Measurements from ENCODE around the gene ALDH3B1.
A peak's percentile ranks its signal among the peaks of the same experiment; 100 is the strongest.

The ALDH3B1 gene

GRCh38 chr11:67996622-67997474 lies 13.3 kb upstream of the ALDH3B1 start:
- peak in 1 of 56 donors; percentile 11 for DNase-seq

DNA sequence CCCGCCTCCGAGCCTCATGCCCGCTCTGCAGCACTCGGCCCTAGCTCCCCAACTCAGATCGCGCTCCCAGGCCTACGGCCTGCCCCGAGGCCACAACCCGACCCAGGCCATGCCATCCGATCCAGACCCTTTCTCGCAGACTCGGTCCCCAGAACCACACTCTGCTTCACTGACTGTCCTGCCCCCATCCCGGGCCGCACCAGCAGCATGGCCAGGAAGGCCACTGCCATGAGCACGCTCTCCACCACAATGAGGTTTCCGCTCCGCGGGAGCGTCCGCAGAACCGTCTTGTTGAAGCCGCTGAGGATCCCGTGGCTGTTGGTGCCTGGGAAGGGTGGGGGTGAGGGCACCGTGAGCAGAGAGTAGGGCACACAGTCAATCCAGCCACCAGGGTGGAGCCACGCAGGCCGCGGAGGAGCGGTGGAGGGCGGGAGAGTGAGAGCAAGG lies 12.6 kb upstream of the ALDH3B1 start:
- no peak for DNase-seq

DNA sequence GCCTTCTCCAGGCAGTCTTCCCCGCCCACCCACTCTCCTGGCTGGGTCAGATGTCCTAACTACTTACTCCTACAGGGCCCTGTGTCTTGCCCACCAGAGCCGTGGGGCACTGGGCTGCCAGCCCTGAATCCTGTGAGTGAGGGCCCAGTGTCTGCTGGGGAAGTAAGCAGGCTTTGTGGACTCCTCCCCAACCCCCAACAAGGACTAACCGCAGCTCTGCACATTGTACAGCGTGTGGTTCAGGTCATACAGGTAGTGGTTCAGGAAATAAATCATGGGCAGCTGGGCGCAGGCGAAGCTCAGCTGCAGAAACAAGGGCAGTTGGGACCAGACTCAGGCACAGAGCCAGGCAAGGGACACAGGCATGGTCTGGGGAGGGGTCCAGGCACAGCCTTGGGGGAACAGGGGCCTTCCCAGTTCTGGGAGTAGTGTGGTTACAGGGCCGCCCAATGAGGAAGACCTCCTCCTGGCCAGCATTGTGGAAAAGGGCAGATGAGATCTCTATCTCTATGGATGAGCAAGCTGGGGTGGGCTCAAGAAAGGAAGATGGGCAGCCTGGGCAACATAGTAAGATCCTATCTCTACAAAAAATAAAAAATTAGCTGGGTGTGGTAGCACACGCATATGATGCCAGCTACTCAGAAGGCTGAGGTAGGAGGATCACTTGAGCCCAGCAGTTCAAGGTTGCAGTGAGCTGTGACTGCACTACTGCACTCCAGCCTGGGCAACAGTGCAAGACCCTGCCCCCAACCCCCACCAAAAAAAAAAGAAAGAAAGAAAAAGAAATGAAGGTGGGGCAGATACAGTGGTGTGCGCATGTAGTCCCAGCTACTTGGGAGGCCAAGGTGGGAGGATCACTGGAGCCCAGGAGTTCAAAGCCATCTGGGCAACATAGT lies 11.7 kb upstream of the ALDH3B1 start:
- no peak for DNase-seq

DNA sequence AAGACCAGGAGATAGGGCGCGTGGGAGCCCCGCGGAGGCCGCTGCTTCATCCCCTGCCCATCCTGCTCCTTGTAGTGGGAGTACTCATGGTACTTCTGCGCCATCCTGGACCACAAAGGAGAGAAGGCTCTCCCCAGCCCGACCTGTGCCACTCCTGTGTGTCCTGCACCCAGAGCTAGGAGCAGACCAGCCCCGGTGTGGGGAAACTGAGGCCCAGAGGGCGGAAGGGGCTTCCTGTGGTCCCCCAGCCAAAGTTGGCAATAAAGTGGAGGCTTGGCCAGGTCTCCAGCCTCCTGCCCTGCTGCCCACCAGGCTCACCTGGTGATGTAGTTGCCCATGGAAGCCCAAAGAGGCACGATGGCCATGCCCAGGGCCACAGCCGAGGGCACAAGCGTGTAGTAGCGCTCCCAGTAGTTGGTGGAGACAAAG lies 10.9 kb upstream of the ALDH3B1 start:
- no peak for DNase-seq

GRCh38 chr11:67999704-68000103 lies 10.4 kb upstream of the ALDH3B1 start:
- no peak for DNase-seq

DNA sequence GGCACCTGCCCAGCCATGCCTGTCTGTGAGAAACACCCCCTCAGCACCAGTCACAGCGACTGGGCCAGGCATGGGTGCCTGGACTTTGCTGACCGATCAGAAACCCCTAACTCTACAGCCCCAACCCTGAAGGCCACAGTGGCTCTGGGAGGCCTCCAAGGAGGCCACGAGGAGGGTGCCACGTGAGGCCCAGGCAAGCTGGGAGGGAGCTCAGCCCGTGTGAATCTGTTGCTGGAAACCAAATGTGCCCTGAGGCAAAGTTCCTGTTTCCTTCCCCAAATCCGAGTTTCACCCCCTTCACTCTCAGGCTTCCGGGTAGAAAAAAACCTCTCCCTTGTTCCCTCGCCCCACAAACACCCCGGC lies 7.6 kb upstream of the ALDH3B1 start:
- no peak for DNase-seq

DNA sequence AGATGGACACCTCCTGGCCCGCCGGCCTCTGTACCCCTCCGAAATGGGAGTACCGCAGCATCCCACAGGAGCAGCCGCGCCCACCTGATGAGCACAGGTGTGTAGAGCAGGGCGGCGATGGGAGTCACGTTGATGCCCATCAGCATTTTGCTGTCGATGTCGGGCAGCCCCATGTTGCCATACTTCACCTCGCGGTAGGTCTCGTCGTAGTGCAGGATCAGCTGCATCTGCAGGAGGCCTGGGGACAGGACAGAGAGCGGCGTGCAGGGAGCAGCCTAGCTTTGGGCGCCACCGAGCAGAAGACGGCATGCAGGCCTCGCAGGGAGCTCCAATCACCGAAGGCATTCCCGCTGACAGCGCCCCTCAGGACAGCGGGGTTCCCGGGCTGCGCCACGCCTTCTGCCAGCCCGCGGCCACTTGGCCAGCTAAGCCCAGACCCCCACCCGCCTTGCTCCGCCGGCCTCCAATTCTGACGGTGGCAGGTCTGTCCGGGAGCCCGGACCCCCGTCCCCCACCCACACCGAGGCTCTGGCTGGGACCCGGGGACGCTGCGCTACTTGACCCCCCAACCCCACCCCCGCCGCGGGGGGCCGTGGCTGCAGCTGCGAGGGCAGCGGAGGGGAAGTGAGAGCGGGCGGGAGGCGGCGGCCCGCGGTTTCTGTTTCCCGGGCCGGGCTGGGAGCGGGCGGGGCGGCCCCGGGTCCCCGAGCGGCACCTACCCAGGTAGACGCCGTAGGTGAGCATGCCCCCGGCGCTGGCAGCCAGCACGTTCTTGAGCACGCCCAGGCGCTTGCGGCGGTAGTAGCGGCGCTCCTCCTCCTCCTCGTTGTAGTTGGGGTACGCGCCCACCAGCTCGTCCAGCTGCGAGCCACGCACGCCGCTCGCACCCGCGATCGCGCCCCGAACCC lies 6.9 kb upstream of the ALDH3B1 start:
- peak in 2 of 56 donors; percentile 36 to 43 for DNase-seq

GRCh38 chr11:68003846-68004550 lies 6.1 kb upstream of the ALDH3B1 start, which contains the start of gene UNC93B1:
TSS of gene UNC93B1 (minus strand) at chr11:68004097. CDS start at chr11:68004043, 54 bp downstream.
- DNase-seq, result peak in 32 of 56 donors; percentile 22 to 72 (median 43)

DNA sequence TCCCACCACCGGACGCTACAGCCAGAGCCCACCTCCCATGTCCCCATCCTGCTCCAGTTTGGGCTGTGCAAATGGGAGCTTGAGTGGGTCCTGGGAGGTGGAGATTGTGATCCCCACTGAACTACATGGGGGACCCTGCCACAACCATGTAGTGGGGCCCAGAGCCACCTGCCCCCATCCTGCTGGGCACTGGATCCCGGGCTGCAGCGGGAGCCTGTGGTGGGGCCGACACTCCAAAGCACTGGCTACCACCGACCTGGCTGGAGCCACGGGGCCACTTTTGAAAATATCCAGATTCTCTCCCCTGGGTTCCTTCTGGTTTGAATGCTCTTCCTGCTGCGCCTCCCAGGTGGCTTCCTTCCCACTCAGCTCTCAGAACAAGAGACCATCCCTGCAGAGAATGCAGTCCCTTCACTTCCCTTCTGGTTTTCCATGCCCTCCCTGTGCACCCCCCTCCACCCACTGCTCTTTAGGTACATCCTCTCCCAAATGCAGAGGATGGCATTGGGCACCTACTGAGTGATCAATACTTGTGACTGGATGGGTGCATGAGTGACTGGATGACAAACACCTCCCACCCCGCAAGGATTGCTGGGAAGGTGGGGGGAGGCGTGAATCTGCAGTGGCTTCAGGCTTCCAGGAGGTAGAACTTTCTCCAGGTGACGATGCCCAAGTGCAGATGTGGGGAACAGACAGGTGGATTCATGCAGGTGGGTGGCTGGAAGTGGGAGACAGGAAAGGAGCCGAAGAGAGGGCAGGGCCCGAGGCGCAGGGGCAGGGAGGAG lies 5.4 kb upstream of the ALDH3B1 start:
- peak in 17 of 56 donors; percentile 27 to 74 (median 46) for DNase-seq

DNA sequence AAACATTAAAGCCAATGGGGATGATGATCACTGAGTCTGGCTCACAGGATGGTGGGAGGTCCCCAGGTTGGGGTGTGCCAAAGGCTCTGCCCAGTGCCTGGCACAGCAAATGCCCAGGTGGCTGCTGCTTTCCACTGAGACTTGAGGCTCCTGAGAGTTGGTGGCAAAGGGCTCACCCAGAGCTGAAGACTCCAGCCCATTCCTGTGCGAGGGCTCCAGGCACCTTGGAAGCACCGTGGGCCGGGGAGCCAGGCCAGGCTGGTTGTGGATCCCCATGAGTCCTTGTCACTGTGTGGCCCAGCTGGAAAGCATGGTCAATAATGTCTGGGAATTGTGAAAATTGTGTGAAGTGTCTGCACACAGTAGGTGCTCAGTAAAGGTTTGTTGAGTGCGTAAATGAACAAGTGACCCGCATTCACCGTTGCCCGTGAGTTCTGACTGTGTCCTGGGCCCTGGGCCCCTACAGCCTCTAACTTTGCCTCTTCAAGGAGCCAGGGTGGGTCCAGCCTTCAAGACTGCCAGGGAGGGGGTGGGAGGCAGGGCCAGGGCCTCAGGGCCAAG lies 3.4 kb upstream of the ALDH3B1 start:
- no peak for DNase-seq

- no peak for DNase-seq
Observed at GRCh38 chr11:68007498-68008380, 2.4 kb upstream of the ALDH3B1 start.

- DNase-seq, result peak in 3 of 56 donors; percentile 32 to 61 (median 51)
Observed at GRCh38 chr11:68008381-68009337, 1.5 kb upstream of the ALDH3B1 start.

- DNase-seq, result peak in 2 of 56 donors; percentile 30 to 56
Observed at GRCh38 chr11:68009391-68010089, 587 bp upstream of the ALDH3B1 start.

DNA sequence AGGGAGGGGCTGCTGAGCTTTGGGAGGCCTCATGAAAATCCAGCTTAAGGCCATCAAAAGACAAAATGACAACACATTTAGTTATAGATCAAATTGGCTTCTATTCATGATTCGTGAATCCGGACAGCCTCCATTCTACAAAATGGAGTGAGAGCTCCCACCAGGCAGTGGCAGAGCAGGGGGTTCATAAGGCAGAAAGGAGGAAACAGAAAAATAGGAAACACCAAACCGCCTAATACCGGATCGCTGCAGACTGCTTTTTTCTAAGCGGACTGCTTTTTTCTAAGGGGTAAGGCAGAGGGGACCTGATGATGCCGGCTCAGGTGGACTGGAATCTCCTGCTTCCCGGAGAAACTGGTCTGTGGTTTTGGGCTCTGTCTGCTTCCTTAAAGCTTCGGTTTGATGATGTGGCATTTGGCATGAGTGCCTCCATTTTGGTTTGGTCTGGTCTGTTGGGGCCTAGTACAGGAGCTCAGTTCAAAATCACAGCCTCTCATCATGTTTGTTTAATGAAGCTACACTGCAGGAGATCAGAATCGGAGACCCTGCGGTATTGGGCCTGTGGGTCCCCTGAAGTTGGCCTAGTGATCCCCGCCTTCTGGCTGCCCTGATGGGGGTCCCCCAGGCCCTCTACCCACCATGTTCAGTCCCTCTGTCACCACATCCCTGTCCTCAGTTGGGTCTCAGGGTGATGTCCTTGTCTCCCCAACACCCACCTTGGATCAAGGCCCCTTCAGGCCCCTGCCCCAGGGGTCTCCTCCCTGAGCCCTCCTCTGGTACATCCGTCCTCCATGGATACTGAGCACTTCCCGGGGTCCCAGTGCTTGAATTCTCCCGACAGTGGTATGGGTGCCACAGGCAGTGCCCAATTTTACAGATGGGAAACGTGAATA lies 1.2 kb downstream of the ALDH3B1 start:
- no peak for DNase-seq

Data from amygdala (tissue), 56 donors.